Fibroblast of the aortic adventitia (primary cell): ENCODE measurements around the gene IFRD2. TPM values are rescaled to one million over a fixed set of nuclear protein-coding genes. Genes with fewer than 3 reads are reported as not detected.
"Not testable (repeated sequence)": the region's sequence is repeated elsewhere in the genome, so short reads cannot be mapped to it uniquely, and the experiment has no call there.

ENCODE experiments used
- DNase-seq: peaks from one replicate; pipeline ENCODE4 v3.0.0-alpha.2; 2010; ENCODE audit warnings: low read depth
- H3K4me3 ChIP-seq: 2 replicates; pipeline ENCODE4 v1.5.1; 2011; ENCODE audit warnings: low read depth, mild to moderate bottlenecking, control low read depth, low read length, moderate library complexity
- CTCF ChIP-seq: IDR thresholded peaks from 2 replicates; pipeline ENCODE4 v1.5.1; 2011; ENCODE audit warnings: mild to moderate bottlenecking, low read length, control low read depth, inconsistent platforms; ENCODE audit not compliant: insufficient read depth
- total RNA-seq: library from RNA; depleted of rRNA; stranded (reverse); fragments of >200 nt; gene quantifications from 2 replicates; pipeline ENCODE4 v1.2.3, GENCODE V29; 2012; ENCODE audit warnings: low replicate concordance

IFRD2 gene
- total RNA-seq, 1 donor: 72.7 TPM

GRCh38 chr3:50272911-50273688 is 19.1 kb downstream of the IFRD2 start:
- DNase-seq: peak; percentile 65
- H3K4me3 ChIP-seq: peak overlapping the region; percentile 37
- peak; percentile 97 for TF ChIP-seq CTCF

- not testable (repeated sequence) for H3K4me3 ChIP-seq, DNase-seq
Observed at GRCh38 chr3:50272538-50272910, 19.7 kb downstream of the IFRD2 start.

GRCh38 chr3:50271314-50271936 is 20.8 kb downstream of the IFRD2 start:
- no peak overlapping the region for H3K4me3 ChIP-seq
- TF ChIP-seq CTCF: no peak
- DNase-seq: no peak

GRCh38 chr3:50270422-50271224 is 21.6 kb downstream of the IFRD2 start:
- no peak overlapping the region for H3K4me3 ChIP-seq
- TF ChIP-seq CTCF: no peak
- DNase-seq: no peak

- H3K4me3 ChIP-seq: peak overlapping the region; percentile 48
- no peak for TF ChIP-seq CTCF
- DNase-seq: peak; percentile 45
Observed at GRCh38 chr3:50269977-50270413, 22.2 kb downstream of the IFRD2 start.

- no peak for TF ChIP-seq CTCF
- H3K4me3 ChIP-seq: peak overlapping the region; percentile 48
- no peak for DNase-seq
Observed at GRCh38 chr3:50269460-50269859, 22.8 kb downstream of the IFRD2 start.
